HepG2 (cell line): ENCODE results near the gene ASAP2.

ENCODE experiments used
- AHR ChIP-seq: IDR thresholded peaks from 2 replicates; pipeline ENCODE4 v1.6.1; 2018; ENCODE audit warnings: missing genetic modification reagents, missing compliant biosample characterization
- ARID3A ChIP-seq: IDR thresholded peaks from 2 replicates; pipeline ENCODE4 v1.6.1; 2012; ENCODE audit warnings: low read depth, low read length, improper control_type of control experiment
- ELF1 ChIP-seq: sonication (generic); formaldehyde crosslinking; IDR thresholded peaks from 2 replicates; pipeline ENCODE4 v1.4.0; 2020; ENCODE audit warnings: missing genetic modification reagents
- ETV6 ChIP-seq: sonication (generic); formaldehyde crosslinking; conservative IDR thresholded peaks from 2 replicates; pipeline ENCODE4 v1.4.0; 2020; ENCODE audit warnings: missing genetic modification reagents
- FOXO1 ChIP-seq: sonication (generic); formaldehyde crosslinking; IDR thresholded peaks from 2 replicates; pipeline ENCODE4 v1.4.0; 2020; ENCODE audit warnings: missing genetic modification reagents
- MAFK ChIP-seq, 2 experiments: IDR thresholded peaks in 1 of 2; conservative IDR thresholded peaks in 1 of 2; 2 replicates each; pipeline ENCODE4 v1.6.1; 2011; ENCODE audit warnings: improper control_type of control experiment in 2 of 2, low read length in 2 of 2
- MED1 ChIP-seq: sonication (generic); formaldehyde crosslinking; IDR thresholded peaks from 2 replicates; pipeline ENCODE4 v1.4.0; 2020; ENCODE audit warnings: missing genetic modification reagents
- NFE2L1 ChIP-seq: sonication (generic); formaldehyde crosslinking; IDR thresholded peaks from 2 replicates; pipeline ENCODE4 v1.4.0; 2020; ENCODE audit warnings: missing genetic modification reagents, mild to moderate bottlenecking, borderline replicate concordance
- NONO ChIP-seq, 2 experiments: fragments of 450-650 bp in 1 of 2; sonication (generic) in 1 of 2; formaldehyde crosslinking in 1 of 2; IDR thresholded peaks in 1 of 2; conservative IDR thresholded peaks in 1 of 2; 2 replicates each; pipeline versions ENCODE4 v1.6.1 to v1.8.0; 2017 to 2022; ENCODE audit warnings: mild to moderate bottlenecking in 1 of 2, missing genetic modification reagents in 1 of 2, moderate library complexity in 1 of 2
- POLR2A ChIP-seq, 2 experiments: IDR thresholded peaks; 2 replicates each; pipeline ENCODE4 v1.6.1; 2011; ENCODE audit warnings: low read depth in 2 of 2, low read length in 2 of 2, mild to moderate bottlenecking in 1 of 2, moderate library complexity in 1 of 2; ENCODE audit not compliant: insufficient read depth in 1 of 2
- SKIL ChIP-seq: sonication (generic); formaldehyde crosslinking; IDR thresholded peaks from 2 replicates; pipeline ENCODE4 v1.8.0; 2022; ENCODE audit warnings: missing genetic modification reagents, mild to moderate bottlenecking, moderate library complexity, borderline replicate concordance
- ZKSCAN1 ChIP-seq: fragments of 150-350 bp; IDR thresholded peaks from 2 replicates; pipeline ENCODE4 v1.6.1; 2014; ENCODE audit warnings: low read length
- ZNF619 ChIP-seq: sonication (generic); formaldehyde crosslinking; IDR thresholded peaks from 2 replicates; pipeline ENCODE4 v1.4.0; 2020; ENCODE audit warnings: mild to moderate bottlenecking, missing genetic modification reagents

GRCh38 chr2:9310798-9311197 is 104.2 kb downstream of the ASAP2 start:
- TF ChIP-seq ARID3A, result no peak
- no peak for TF ChIP-seq POLR2A (IDR thresholded peaks at IDR 0.05; ENCODE audit: insufficient read depth in 1 of 2, low read depth in 2 of 2, low read length in 2 of 2)
- TF ChIP-seq ETV6 (CRISPR knock-in tag), result no peak
- TF ChIP-seq ZNF619 (CRISPR knock-in tag), result no peak
- no peak for TF ChIP-seq NFE2L1 (CRISPR knock-in tag)
- TF ChIP-seq NONO (IDR thresholded peaks at IDR 0.05), result no peak
- no peak for TF ChIP-seq NONO (CRISPR knock-in tag; conservative IDR thresholded peaks at IDR 0.05)
- no peak for TF ChIP-seq FOXO1 (CRISPR knock-in tag)
- TF ChIP-seq ZKSCAN1, result no peak
- no peak for TF ChIP-seq MED1 (CRISPR knock-in tag)
- TF ChIP-seq AHR, result no peak
- no peak for TF ChIP-seq SKIL
- no peak for TF ChIP-seq ELF1
- TF ChIP-seq MAFK (conservative IDR thresholded peaks at IDR 0.05 in 1 of 2, IDR thresholded peaks at IDR 0.05 in 1 of 2; ENCODE audit: low read length in 2 of 2), result no peak
